ENCODE results near the gene COL15A1. TPM values are rescaled to one million over a fixed set of nuclear protein-coding genes. Genes with fewer than 3 reads are reported as not detected.

COL15A1 gene
- total RNA-seq, 1 donor from 2014 or later = 0.07 TPM

DNA sequence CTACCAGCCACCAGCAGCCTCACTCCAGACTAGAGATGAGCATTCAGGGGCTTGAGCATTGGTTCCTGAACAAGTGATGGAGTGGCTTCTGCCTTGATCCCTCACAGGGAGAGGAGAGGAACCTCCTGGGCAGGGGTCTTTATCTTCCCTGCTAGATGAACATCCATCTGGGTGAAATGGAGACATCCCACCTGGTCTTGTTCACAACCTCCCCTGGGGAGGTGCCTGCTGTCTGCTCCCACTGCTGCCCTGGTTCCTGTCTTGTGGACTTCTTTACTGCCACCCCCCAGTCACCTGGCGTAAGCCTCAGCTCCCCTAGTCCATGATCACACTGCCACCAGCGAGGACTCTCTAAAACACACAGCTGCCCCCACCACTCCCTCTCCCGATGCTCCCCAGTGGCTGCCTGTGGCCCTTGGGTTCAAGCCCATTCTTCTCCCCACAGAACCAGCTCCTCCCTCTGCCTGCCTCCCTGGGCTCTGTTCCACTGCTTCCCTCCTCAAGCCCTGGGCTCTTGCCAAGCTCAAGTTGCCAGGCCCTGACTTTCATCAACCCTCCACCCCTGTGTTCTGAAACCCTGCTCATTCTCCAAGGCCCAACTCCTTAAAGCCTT, 51.5 kb downstream of the COL15A1 start:
- CTCF ChIA-PET = interaction anchor here (3.0 to 11.5 kb wide), 2 partner anchors 20 to 143 kb away, joined by 10 to 264 read pairs; no protein-coding TSS in a partner anchor
- DNase-seq (no peak), ATAC-seq (ENCODE audit: low read depth) (no peak)
- H3K9me3 Mint-ChIP-seq = no peaks in the 10 kb centered on the region
- H3K4me3 Mint-ChIP-seq = no peak overlapping the region
- POLR2A ChIA-PET = no interaction called here
- no peaks in the 10 kb centered on the region for H3K36me3 Mint-ChIP-seq (ENCODE audit: low read depth)
- H3K27ac Mint-ChIP-seq = peak overlapping the region; percentile 5
- intact Hi-C loops (cut with micrococcal nuclease) = loop anchor here (10.0 kb wide), 1 partner anchor 1030 kb away; no protein-coding TSS in a partner anchor
- TF ChIP-seq CTCF (IDR thresholded peaks at IDR 0.05) = no peak
- peaks cover 26% of the 10 kb centered on the region for H3K4me1 Mint-ChIP-seq
- H3K27me3 Mint-ChIP-seq = peaks cover 2% of the 10 kb centered on the region

DNA sequence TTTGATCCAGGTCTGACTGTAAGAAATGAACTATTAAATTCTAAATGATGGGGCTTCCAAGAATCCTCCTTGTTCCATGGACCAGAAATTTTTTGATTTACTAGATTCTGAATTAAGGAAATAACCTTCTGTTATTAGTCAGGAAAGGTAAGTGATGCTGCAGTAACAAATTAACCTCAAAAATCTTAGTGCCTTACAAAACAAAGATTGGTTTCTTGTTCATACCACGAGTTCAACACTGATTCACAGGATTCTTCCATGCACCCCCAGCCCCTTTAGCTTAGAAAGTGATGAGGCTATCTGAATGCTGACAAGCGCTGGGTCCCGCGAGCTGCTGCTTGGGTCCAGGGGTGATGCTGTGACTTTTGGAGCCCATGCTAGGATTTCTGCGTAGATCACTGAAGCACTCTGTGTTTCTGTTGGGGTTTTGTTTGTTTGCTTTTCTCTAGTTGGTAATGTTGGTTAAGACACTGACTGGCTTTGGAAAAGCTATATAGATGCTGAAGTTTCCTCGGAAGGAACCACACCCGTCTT, 52.3 kb downstream of the COL15A1 start:
- no peak overlapping the region for H3K4me3 Mint-ChIP-seq
- no peak for TF ChIP-seq CTCF (IDR thresholded peaks at IDR 0.05)
- H3K27me3 Mint-ChIP-seq = peaks cover 2% of the 10 kb centered on the region
- H3K36me3 Mint-ChIP-seq (ENCODE audit: low read depth) = no peaks in the 10 kb centered on the region
- H3K9me3 Mint-ChIP-seq = no peaks in the 10 kb centered on the region
- no peak for ATAC-seq (ENCODE audit: low read depth)
- intact Hi-C loops (cut with micrococcal nuclease) = loop anchor here (10.0 kb wide), 1 partner anchor 1029 kb away; no protein-coding TSS in a partner anchor
- CTCF ChIA-PET = interaction anchor here (1.9 to 11.5 kb wide), 3 partner anchors 16 to 142 kb away, joined by 6 to 264 read pairs (median 39); no protein-coding TSS in a partner anchor
- POLR2A ChIA-PET = interaction anchor here (0.6 kb wide), 1 partner anchor 934 kb away, joined by 4 read pairs; no protein-coding TSS in a partner anchor
- H3K4me1 Mint-ChIP-seq = peaks cover 33% of the 10 kb centered on the region
- no peak for DNase-seq
- no peak overlapping the region for H3K27ac Mint-ChIP-seq

- DNase-seq (no peak), ATAC-seq (ENCODE audit: low read depth) (no peak)
- peaks cover 31% of the 10 kb centered on the region for H3K4me1 Mint-ChIP-seq
- POLR2A ChIA-PET = no interaction called here
- H3K4me3 Mint-ChIP-seq = no peak overlapping the region
- intact Hi-C loops (cut with micrococcal nuclease) = loop anchor here (1.0 to 10.0 kb wide), 2 partner anchors 22 to 1027 kb away; no protein-coding TSS in a partner anchor
- CTCF ChIA-PET = interaction anchor here (1.2 to 11.5 kb wide), 10 partner anchors 9 to 149 kb away, joined by 3 to 264 read pairs (median 4); no protein-coding TSS in a partner anchor
- no peak overlapping the region for H3K27ac Mint-ChIP-seq
- no peaks in the 10 kb centered on the region for H3K36me3 Mint-ChIP-seq (ENCODE audit: low read depth)
- H3K27me3 Mint-ChIP-seq = peaks cover 2% of the 10 kb centered on the region
- no peak for TF ChIP-seq CTCF (IDR thresholded peaks at IDR 0.05)
- no peaks in the 10 kb centered on the region for H3K9me3 Mint-ChIP-seq
Observed at GRCh38 chr9:98997604-98998003, 53.9 kb downstream of the COL15A1 start.

- ATAC-seq (ENCODE audit: low read depth) (peak; percentile 74), DNase-seq (peak; percentile 57)
- Mint-ChIP-seq H3K36me3 (ENCODE audit: low read depth) (no peaks in the 10 kb centered on the region), H3K27me3 (peaks cover 2% of the 10 kb centered on the region), H3K9me3 (no peaks in the 10 kb centered on the region), H3K27ac (no peak overlapping the region), H3K4me3 (no peak overlapping the region), H3K4me1 (peaks cover 21% of the 10 kb centered on the region)
- peak; percentile 67 for TF ChIP-seq CTCF (IDR thresholded peaks at IDR 0.05)
- CTCF ChIA-PET = interaction anchor here (0.9 to 11.5 kb wide), 13 partner anchors 10 to 233 kb away, joined by 3 to 264 read pairs (median 4); no protein-coding TSS in a partner anchor
- POLR2A ChIA-PET = interaction anchor here (1.2 kb wide), 1 partner anchor 59 kb away, joined by 6 read pairs; no protein-coding TSS in a partner anchor
- intact Hi-C loops (cut with micrococcal nuclease) = loop anchor here (1.0 to 10.0 kb wide), 2 partner anchors 23 to 1026 kb away; no protein-coding TSS in a partner anchor
Observed at GRCh38 chr9:98998441-98999151, 54.9 kb downstream of the COL15A1 start.

Data from activated B cell treated with CpG ODN at 0.5 μM for 24 hours (primary cell).